MCF 10A (cell line): Measurements from ENCODE around the gene CXCL3. TPM values are rescaled to one million over a fixed set of nuclear protein-coding genes. Genes with fewer than 3 reads are reported as not detected.

Experiments
- BruUV-seq: library from RNA; stranded (reverse); fragments of 400-500 nt; replicated peaks from 2 replicates; lab custom pipeline; 2021; lab: Mats Ljungman, UMichigan
- CTCF ChIA-PET: fragments of 300-600 bp; sonication (Branson Sonifier 250); formaldehyde crosslinking; extraction: SDS; loops from one replicate; lab custom pipeline; 2021; ENCODE audit warnings: antibody characterized with exemption, inconsistent platforms; lab: Yijun Ruan, JAX
- POLR2A ChIA-PET: fragments of 300-600, 350-650 bp; sonication (Branson Sonifier 250); formaldehyde crosslinking; extraction: SDS; loops from one replicate; lab custom pipeline; 2020; ENCODE audit warnings: antibody characterized with exemption, inconsistent platforms; lab: Yijun Ruan, JAX
- DNase-seq: peaks from one replicate; pipeline ENCODE4 v3.0.0-alpha.2; 2018; ENCODE audit not compliant: unreplicated experiment
- H3K27ac Mint-ChIP-seq: one replicate; pipeline ENCODE4 v1.8.0; 2022; ENCODE audit warnings: mild to moderate bottlenecking, low read depth, mixed read lengths; ENCODE audit not compliant: unreplicated experiment
- H3K27me3 Mint-ChIP-seq: one replicate; pipeline ENCODE4 v1.8.0; 2022; ENCODE audit warnings: mixed read lengths; ENCODE audit not compliant: insufficient read depth, unreplicated experiment
- H3K36me3 Mint-ChIP-seq: one replicate; pipeline ENCODE4 v1.8.0; 2022; ENCODE audit warnings: mild to moderate bottlenecking, moderate library complexity, mixed read lengths; ENCODE audit not compliant: insufficient read depth, unreplicated experiment
- H3K4me1 Mint-ChIP-seq: one replicate; pipeline ENCODE4 v1.8.0; 2022; ENCODE audit warnings: mixed read lengths; ENCODE audit not compliant: insufficient read depth, unreplicated experiment
- H3K4me3 Mint-ChIP-seq: one replicate; pipeline ENCODE4 v1.8.0; 2022; ENCODE audit warnings: mild to moderate bottlenecking, moderate library complexity, mixed read lengths; ENCODE audit not compliant: unreplicated experiment
- H3K9me3 Mint-ChIP-seq: one replicate; pipeline ENCODE4 v1.8.0; 2022; ENCODE audit warnings: mixed read lengths; ENCODE audit not compliant: unreplicated experiment
- CTCF ChIP-seq: fragments of 200-600 bp; IDR thresholded peaks from one replicate; pipeline ENCODE4 v1.8.0; 2022; ENCODE audit warnings: antibody characterized with exemption, mild to moderate bottlenecking; ENCODE audit not compliant: unreplicated experiment
- intact Hi-C: fragments of 100-400 bp; cut with micrococcal nuclease; formaldehyde crosslinking; loops from 2 replicates; pipeline ENCODE4 v1.14.1; 2022
- total RNA-seq: library from RNA; stranded (reverse); gene quantifications from 2 replicates; pipeline ENCODE4 v1.2.3, GENCODE V29; 2022

CXCL3 gene
- total RNA-seq, 1 experiment from 2014 or later, result 9.8 TPM

- H3K27me3 Mint-ChIP-seq, result no peaks in the 10 kb centered on the region
- ChIA-PET POLR2A (interaction anchor here (0.5 to 2.5 kb wide), 16 partner anchors 14 to 1475 kb away, joined by 3 to 28 read pairs (median 6); partner anchors contain the start of genes CXCL1, CXCL2, RCHY1 and THAP6), CTCF (interaction anchor here (0.6 to 3.5 kb wide), 24 partner anchors 8 to 377 kb away, joined by 3 to 38 read pairs (median 4); partner anchors contain the start of genes CXCL1 and CXCL2)
- TF ChIP-seq CTCF, result no peak
- peak overlapping the region; percentile 81 for H3K27ac Mint-ChIP-seq
- H3K4me3 Mint-ChIP-seq, result peak overlapping the region; percentile 86
- H3K9me3 Mint-ChIP-seq, result no peaks in the 10 kb centered on the region
- intact Hi-C loops, result loop anchor here (2.0 to 5.0 kb wide), 6 partner anchors 17 to 377 kb away; partner anchors contain the start of genes CXCL2 and MTHFD2L
- no peaks in the 10 kb centered on the region for H3K36me3 Mint-ChIP-seq
- no peak for DNase-seq
- H3K4me1 Mint-ChIP-seq, result peaks cover 28% of the 10 kb centered on the region
- BruUV-seq, result TSS peak; percentile 85
Measured at GRCh38 chr4:74039315-74039763, 850 bp upstream of the CXCL3 start.

GRCh38 chr4:74038086-74038424, 434 bp downstream of the CXCL3 start:
- TF ChIP-seq CTCF, result no peak
- no peaks in the 10 kb centered on the region for H3K9me3 Mint-ChIP-seq
- no peaks in the 10 kb centered on the region for H3K36me3 Mint-ChIP-seq
- peaks cover 40% of the 10 kb centered on the region for H3K4me1 Mint-ChIP-seq
- ChIA-PET CTCF (interaction anchor here (0.6 to 3.5 kb wide), 22 partner anchors 9 to 376 kb away, joined by 3 to 38 read pairs (median 4); partner anchors contain the start of genes CXCL1 and CXCL2), POLR2A (interaction anchor here (0.6 to 2.5 kb wide), 20 partner anchors 12 to 383 kb away, joined by 3 to 28 read pairs (median 4); partner anchors contain the start of genes CXCL1 and CXCL2)
- no peak for DNase-seq
- intact Hi-C loops, result loop anchor here (1.0 to 5.0 kb wide), 7 partner anchors 19 to 376 kb away; partner anchors contain the start of genes CXCL2 and MTHFD2L
- H3K27me3 Mint-ChIP-seq, result no peaks in the 10 kb centered on the region
- H3K4me3 Mint-ChIP-seq, result peak overlapping the region; percentile 86
- no TSS peak for BruUV-seq
- peak overlapping the region; percentile 81 for H3K27ac Mint-ChIP-seq

GRCh38 chr4:74037076-74037955, 1.2 kb downstream of the CXCL3 start:
- no peak for TF ChIP-seq CTCF
- POLR2A ChIA-PET, result interaction anchor here (0.6 to 2.5 kb wide), 16 partner anchors 9 to 383 kb away, joined by 3 to 28 read pairs (median 3); partner anchors contain the start of genes CXCL1 and CXCL2
- no TSS peak for BruUV-seq
- Mint-ChIP-seq H3K4me3 (peak overlapping the region; percentile 86), H3K27ac (peak overlapping the region; percentile 81), H3K36me3 (no peaks in the 10 kb centered on the region), H3K27me3 (no peaks in the 10 kb centered on the region), H3K9me3 (no peaks in the 10 kb centered on the region), H3K4me1 (peaks cover 45% of the 10 kb centered on the region)
- CTCF ChIA-PET, result interaction anchor here (0.6 to 3.5 kb wide), 22 partner anchors 8 to 765 kb away, joined by 3 to 38 read pairs (median 4); partner anchors contain the start of genes CXCL1 and CXCL2
- intact Hi-C loops, result loop anchor here (2.0 to 5.0 kb wide), 5 partner anchors 80 to 375 kb away; partner anchors contain the start of genes CXCL1 and MTHFD2L
- no peak for DNase-seq
